Suprapubic skin (tissue), 4 donors: Measurements from ENCODE around the gene OPALIN. TPM values are rescaled to one million over a fixed set of nuclear protein-coding genes. Genes with fewer than 3 reads are reported as not detected.

Experiments
- DNase-seq, 2 donors: peaks; one replicate each; pipeline ENCODE4 v3.0.0-alpha.2; 2019; ENCODE audit warnings: low spot score in 2 of 2
- H3K27ac ChIP-seq: fragments of 200-600 bp; sonication (generic); one replicate; pipeline ENCODE4 v1.5.1; 2019
- H3K27me3 ChIP-seq: fragments of 200-600 bp; sonication (generic); one replicate; pipeline ENCODE4 v1.5.1; 2019
- H3K36me3 ChIP-seq: fragments of 200-600 bp; sonication (generic); one replicate; pipeline ENCODE4 v1.5.1; 2019
- H3K4me1 ChIP-seq: fragments of 200-600 bp; sonication (generic); one replicate; pipeline ENCODE4 v1.5.1; 2019
- H3K4me3 ChIP-seq: fragments of 200-600 bp; sonication (generic); one replicate; pipeline ENCODE4 v1.5.1; 2019; ENCODE audit warnings: mild to moderate bottlenecking
- H3K9me3 ChIP-seq: fragments of 200-600 bp; sonication (generic); one replicate; pipeline ENCODE4 v1.5.1; 2019
- EP300 ChIP-seq: sonication (generic); formaldehyde crosslinking; IDR thresholded peaks from one replicate; pipeline ENCODE4 v1.6.1; 2017; ENCODE audit warnings: antibody characterized with exemption
- POLR2A ChIP-seq, 2 donors: fragments of 450-650 bp; IDR thresholded peaks; one replicate each; pipeline ENCODE4 v1.6.1; 2017; ENCODE audit warnings: antibody characterized with exemption in 2 of 2, mild to moderate bottlenecking in 2 of 2, moderate library complexity in 2 of 2
- POLR2AphosphoS5 ChIP-seq, 3 donors: sonication (generic); formaldehyde crosslinking; IDR thresholded peaks; one replicate each; pipeline ENCODE4 v1.6.1; 2017; ENCODE audit warnings: antibody characterized with exemption in 3 of 3
- WGBS: methylation state at CpG from one replicate; pipeline ENCODE4 v1.1.5; 2018; 5-methylcytosine and 5-hydroxymethylcytosine counted together
- total RNA-seq, 4 donors: library from RNA; depleted of rRNA; stranded (reverse); fragments of >200 nt; gene quantifications; one replicate each; pipeline ENCODE4 v1.1.0, GENCODE V29; 2016
- TF ChIP-seq, protein P1 (sequence below), 2 donors: fragments of 200-600 bp in 1 of 2; fragments of 450-650 bp in 1 of 2; sonication (generic) in 1 of 2; IDR thresholded peaks; one replicate each; pipeline ENCODE4 v1.5.1; 2016 to 2019; ENCODE audit warnings: antibody characterized with exemption in 2 of 2, mild to moderate bottlenecking in 1 of 2, moderate library complexity in 1 of 2

The OPALIN gene, protein sequence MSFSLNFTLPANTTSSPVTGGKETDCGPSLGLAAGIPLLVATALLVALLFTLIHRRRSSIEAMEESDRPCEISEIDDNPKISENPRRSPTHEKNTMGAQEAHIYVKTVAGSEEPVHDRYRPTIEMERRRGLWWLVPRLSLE
- total RNA-seq, result not detected

DNA sequence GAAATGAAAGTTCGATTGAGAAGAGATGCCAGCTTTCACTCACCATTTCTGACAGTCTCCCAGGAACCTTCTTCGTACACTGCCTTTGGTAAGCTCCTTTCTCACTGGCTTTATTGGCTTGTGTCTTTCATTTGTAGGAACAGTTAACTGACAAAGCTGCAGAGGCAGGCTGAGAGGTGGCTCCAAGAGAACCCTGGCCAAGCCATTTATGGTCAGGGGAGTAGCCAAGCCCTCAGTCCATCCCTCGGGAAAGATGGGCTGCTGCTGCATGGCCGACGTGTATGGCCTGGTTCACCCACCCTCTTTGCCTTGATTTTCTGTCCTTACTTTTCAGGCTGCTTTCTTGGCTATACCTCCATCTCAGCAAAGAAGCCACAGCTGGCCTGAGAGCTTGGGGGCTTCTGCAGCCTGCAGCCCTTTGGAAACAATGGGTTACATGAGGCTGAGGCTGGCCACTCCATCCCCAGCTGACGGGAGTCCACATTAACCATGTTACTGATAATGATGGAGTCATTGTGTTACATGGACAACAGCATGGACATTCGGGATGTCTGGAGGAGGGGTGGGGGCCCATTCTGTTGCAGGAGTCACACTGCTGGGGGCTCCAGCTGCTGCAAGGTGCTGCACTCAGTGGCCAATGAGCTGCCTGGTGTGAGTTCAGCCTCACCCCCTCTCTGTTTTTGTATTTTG lies at the start of gene OPALIN:
Gene OPALIN, minus strand, starts transcription at position 152 of the 690 bp plus-strand sequence. Its CDS starts 106 bp downstream, at position 46.
- no peak for TF ChIP-seq EP300
- TF ChIP-seq POLR2A (IDR thresholded peaks at IDR 0.05), result no peak
- TF ChIP-seq, protein P1, sequence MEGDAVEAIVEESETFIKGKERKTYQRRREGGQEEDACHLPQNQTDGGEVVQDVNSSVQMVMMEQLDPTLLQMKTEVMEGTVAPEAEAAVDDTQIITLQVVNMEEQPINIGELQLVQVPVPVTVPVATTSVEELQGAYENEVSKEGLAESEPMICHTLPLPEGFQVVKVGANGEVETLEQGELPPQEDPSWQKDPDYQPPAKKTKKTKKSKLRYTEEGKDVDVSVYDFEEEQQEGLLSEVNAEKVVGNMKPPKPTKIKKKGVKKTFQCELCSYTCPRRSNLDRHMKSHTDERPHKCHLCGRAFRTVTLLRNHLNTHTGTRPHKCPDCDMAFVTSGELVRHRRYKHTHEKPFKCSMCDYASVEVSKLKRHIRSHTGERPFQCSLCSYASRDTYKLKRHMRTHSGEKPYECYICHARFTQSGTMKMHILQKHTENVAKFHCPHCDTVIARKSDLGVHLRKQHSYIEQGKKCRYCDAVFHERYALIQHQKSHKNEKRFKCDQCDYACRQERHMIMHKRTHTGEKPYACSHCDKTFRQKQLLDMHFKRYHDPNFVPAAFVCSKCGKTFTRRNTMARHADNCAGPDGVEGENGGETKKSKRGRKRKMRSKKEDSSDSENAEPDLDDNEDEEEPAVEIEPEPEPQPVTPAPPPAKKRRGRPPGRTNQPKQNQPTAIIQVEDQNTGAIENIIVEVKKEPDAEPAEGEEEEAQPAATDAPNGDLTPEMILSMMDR (IDR thresholded peaks at IDR 0.05), result no peak
- TF ChIP-seq POLR2AphosphoS5 (IDR thresholded peaks at IDR 0.05), result no peak
- no peak within 1 kb of the TSS for H3K4me3 ChIP-seq
- 78% methylated on average over 7 of the region's 7 CpGs for WGBS

DNA sequence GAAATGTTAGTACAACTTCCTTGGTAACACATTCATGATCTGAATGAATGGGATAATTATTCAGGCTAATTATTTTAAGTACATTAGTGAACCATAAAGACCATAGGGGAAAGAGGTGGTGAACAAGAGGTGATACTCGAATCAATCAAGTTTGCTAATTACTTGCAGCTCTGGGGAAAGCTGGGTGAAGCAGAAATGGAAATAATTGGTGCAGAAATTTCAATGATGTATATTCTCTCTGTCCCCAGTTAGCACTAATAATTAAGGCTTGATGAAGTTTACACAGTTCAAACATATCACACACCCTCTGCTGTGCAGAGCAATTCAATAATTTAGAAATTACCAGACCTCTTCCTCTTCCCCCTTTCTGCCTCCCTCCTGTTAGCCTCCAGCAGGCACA lies 49.4 kb upstream of the OPALIN start:
- peak in 1 of 2 donors; percentile 8 for DNase-seq
- H3K4me1 ChIP-seq, result no peaks in the 10 kb centered on the region
- H3K9me3 ChIP-seq, result no peaks in the 10 kb centered on the region
- WGBS, result 71% methylated on average over 1 of the region's 1 CpG
- H3K27me3 ChIP-seq, result peaks cover 69% of the 10 kb centered on the region
- H3K27ac ChIP-seq, result no peak overlapping the region
- TF ChIP-seq POLR2A (IDR thresholded peaks at IDR 0.05), result no peak
- TF ChIP-seq EP300, result no peak
- TF ChIP-seq, protein P1 (IDR thresholded peaks at IDR 0.05), result no peak
- no peak for TF ChIP-seq POLR2AphosphoS5 (IDR thresholded peaks at IDR 0.05)
- no peak overlapping the region for H3K4me3 ChIP-seq
- H3K36me3 ChIP-seq, result no peaks in the 10 kb centered on the region

More for the DNA sequence above, at the start of gene OPALIN:
- Histone ChIP-seq H3K9me3 (no peaks in the 10 kb centered on the region), H3K36me3 (no peaks in the 10 kb centered on the region), H3K4me1 (no peaks in the 10 kb centered on the region), H3K27ac (no peak within 1 kb of the TSS), H3K27me3 (peaks cover 32% of the 10 kb centered on the region)
- no peak for DNase-seq

DNA sequence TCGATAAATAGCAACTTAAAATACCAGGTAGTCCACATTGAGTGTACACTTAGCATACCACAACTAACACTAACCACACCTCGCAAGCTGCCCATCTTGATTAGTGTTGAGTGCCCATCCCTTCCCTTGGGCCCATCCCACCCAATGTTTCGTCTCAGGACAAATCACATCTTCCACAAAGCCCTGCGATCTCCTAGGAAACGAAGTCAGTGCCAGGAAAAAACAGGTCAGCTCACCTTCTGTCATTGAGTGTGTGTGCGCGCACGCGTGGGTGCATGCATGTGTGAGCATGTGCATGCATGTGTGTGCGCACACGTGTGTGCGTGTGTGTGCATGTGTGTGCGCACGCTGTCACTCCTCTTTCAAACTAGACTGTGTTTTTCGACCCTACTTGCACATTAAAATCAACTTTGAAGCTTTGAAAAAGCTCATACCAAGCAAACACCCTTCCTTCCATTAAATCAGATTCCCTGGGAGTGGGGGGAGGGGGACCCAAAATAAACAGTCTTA lies 48.8 kb upstream of the OPALIN start:
- H3K36me3 ChIP-seq, result no peaks in the 10 kb centered on the region
- peaks cover 67% of the 10 kb centered on the region for H3K27me3 ChIP-seq
- no peaks in the 10 kb centered on the region for H3K9me3 ChIP-seq
- no peaks in the 10 kb centered on the region for H3K4me1 ChIP-seq
- H3K27ac ChIP-seq, result no peak overlapping the region
- 76% methylated on average over 15 of the region's 15 CpGs for WGBS
- peak in 1 of 2 donors; percentile 20 for DNase-seq
- H3K4me3 ChIP-seq, result no peak overlapping the region
- TF ChIP-seq POLR2AphosphoS5 (IDR thresholded peaks at IDR 0.05), result no peak
- TF ChIP-seq EP300, result no peak
- TF ChIP-seq, protein P1 (IDR thresholded peaks at IDR 0.05), result no peak

DNA sequence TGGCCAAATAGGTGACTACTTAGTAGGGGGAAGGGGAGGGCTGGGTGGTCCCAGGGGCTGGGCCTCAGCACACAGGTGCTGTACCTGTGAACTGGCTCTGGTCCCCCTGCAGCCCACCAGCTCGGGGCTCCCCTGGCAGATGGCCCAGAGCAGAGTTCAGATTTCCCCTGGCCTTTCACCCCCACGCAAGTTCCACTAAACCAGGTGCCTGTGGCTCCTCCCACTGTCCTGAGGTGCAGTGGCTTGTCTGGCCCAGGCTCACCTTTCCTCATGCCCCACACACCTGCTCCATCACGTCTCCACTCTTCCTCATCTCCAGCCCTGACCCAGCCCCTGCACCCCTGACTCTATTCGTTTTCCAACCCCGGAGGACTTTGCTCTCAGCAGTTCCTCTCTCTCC lies 47.3 kb upstream of the OPALIN start:
- TF ChIP-seq POLR2A (IDR thresholded peaks at IDR 0.05), result no peak
- TF ChIP-seq EP300, result no peak
- TF ChIP-seq, protein P1 (IDR thresholded peaks at IDR 0.05), result no peak
- no peak for TF ChIP-seq POLR2AphosphoS5 (IDR thresholded peaks at IDR 0.05)
- no peak overlapping the region for H3K27ac ChIP-seq
- H3K27me3 ChIP-seq, result peaks cover 65% of the 10 kb centered on the region
- no peaks in the 10 kb centered on the region for H3K4me1 ChIP-seq
- WGBS, result 74% methylated on average over 5 of the region's 5 CpGs
- no peaks in the 10 kb centered on the region for H3K36me3 ChIP-seq
- H3K9me3 ChIP-seq, result no peaks in the 10 kb centered on the region
- peak in 1 of 2 donors; percentile 59 for DNase-seq
- H3K4me3 ChIP-seq, result no peak overlapping the region
